Medulla oblongata (tissue), 1 donor: ENCODE data around the gene PPARD.
"Not testable (repeated sequence)": the region's sequence is repeated elsewhere in the genome, so short reads cannot be mapped to it uniquely, and the experiment has no call there.

Experiments
- DNase-seq: peaks from one replicate; pipeline ENCODE4 v3.0.0-alpha.2; 2015; ENCODE audit errors: extremely low spot score

The PPARD gene

GRCh38 chr6:35406711-35407485, 64.5 kb downstream of the PPARD start:
- DNase-seq: no peak

GRCh38 chr6:35409245-35409644, 66.9 kb downstream of the PPARD start:
- no peak for DNase-seq

GRCh38 chr6:35410131-35410530, 67.8 kb downstream of the PPARD start:
- no peak for DNase-seq

GRCh38 chr6:35411066-35411465, 68.7 kb downstream of the PPARD start:
- DNase-seq: no peak

GRCh38 chr6:35412102-35412501, 69.7 kb downstream of the PPARD start:
- no peak for DNase-seq

GRCh38 chr6:35413911-35414310, 71.6 kb downstream of the PPARD start:
- no peak for DNase-seq

- DNase-seq: peak; percentile 96
These were observed 72.9 kb downstream of the PPARD start for GRCh38 chr6:35415065-35415891.

GRCh38 chr6:35417979-35418661, 75.8 kb downstream of the PPARD start:
- peak; percentile 82 for DNase-seq

- peak; percentile 26 for DNase-seq
These were observed 77.1 kb downstream of the PPARD start for GRCh38 chr6:35419417-35419816.

- DNase-seq: no peak
These were observed 77.6 kb downstream of the PPARD start for GRCh38 chr6:35419961-35420360.

GRCh38 chr6:35425284-35425683, 82.9 kb downstream of the PPARD start:
- no peak for DNase-seq

- peak; percentile 47 for DNase-seq
These were observed 83.7 kb downstream of the PPARD start for GRCh38 chr6:35426074-35426473.

GRCh38 chr6:35427435-35427834, 85.1 kb downstream of the PPARD start:
- DNase-seq: no peak

- DNase-seq: no peak
These were observed 85.5 kb downstream of the PPARD start for GRCh38 chr6:35427851-35428321.

- DNase-seq: no peak
These were observed 86.2 kb downstream of the PPARD start for GRCh38 chr6:35428421-35429149.

- no peak for DNase-seq
These were observed 87.1 kb downstream of the PPARD start for GRCh38 chr6:35429463-35429862.

- no peak for DNase-seq
These were observed 89.9 kb downstream of the PPARD start for GRCh38 chr6:35432291-35432690.

GRCh38 chr6:35432702-35433101, 90.3 kb downstream of the PPARD start:
- DNase-seq: not testable (repeated sequence)

- no peak for DNase-seq
These were observed 92.9 kb downstream of the PPARD start for GRCh38 chr6:35435074-35435837.

GRCh38 chr6:35436071-35436857, 93.9 kb downstream of the PPARD start:
- DNase-seq: no peak
